Hematopoietic multipotent progenitor cell treated with erythropoietin and hydrocortisone succinate and interleukin-3 and kit ligand, for 15 days (in vitro differentiated cells): ENCODE results near the gene LIG1.
"Not testable (repeated sequence)": the region's sequence is repeated elsewhere in the genome, so short reads cannot be mapped to it uniquely, and the experiment has no call there.

Experiments used
- DNase-seq: peaks from one replicate; pipeline ENCODE4 v3.0.0-alpha.2; 2015; ENCODE audit warnings: low spot score

Gene LIG1

DNA sequence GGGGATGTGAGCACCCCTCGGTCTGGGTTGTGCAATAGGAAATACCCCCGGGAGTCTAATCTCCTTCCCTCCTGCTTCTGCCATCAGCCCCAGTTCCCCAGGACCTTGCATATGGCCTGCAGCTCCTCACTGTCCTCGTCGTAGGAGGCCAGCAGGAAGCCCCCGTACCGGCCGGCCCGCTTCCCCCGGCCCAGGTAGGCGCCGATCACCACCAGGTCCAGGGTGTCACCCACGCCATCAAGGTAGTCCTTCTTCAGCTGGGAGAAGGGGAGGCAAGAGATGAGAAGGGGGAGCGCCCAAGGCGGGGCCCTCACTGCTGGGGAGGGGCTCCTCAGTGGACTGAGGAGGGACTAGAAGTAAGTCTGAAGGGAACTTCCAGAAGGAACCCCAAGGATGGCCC is 49.1 kb downstream of the LIG1 start:
- DNase-seq: no peak

GRCh38 chr19:48120505-48120904 is 49.6 kb downstream of the LIG1 start:
- DNase-seq: no peak

- no peak for DNase-seq
Measured at GRCh38 chr19:48118131-48118517, 52.0 kb downstream of the LIG1 start.

DNA sequence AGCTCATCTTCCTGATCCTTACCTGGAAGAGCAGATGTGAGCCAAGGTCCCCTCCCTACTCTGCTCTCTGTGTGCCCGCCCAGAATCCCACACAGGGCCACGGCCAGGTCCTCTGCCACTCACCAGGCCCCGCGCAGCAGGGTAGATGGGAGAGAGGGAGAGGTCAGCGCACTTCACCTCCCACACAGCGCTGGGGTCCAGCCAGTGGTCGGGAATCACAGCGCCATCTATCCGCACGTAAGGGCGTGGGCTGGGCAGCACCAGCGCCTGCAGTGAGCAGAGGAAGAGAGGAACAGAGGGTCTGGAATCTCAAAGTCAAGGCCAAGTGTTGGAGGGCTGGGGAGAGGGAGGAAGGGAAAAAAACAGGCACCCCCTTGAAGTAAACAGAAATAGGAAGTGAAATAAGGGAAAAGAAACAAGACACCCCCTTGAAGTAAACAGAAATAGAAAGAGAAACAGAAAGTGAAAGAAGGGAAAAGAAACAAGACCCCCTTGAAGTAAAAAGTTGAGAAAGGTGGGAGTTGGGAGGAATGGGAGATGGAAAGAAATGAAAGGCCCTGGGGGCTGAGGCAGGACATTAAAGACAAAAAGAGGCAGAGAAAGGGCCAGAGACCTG is 52.5 kb downstream of the LIG1 start:
- DNase-seq: no peak

- DNase-seq: no peak
Measured at GRCh38 chr19:48113190-48113917, 56.8 kb downstream of the LIG1 start.

DNA sequence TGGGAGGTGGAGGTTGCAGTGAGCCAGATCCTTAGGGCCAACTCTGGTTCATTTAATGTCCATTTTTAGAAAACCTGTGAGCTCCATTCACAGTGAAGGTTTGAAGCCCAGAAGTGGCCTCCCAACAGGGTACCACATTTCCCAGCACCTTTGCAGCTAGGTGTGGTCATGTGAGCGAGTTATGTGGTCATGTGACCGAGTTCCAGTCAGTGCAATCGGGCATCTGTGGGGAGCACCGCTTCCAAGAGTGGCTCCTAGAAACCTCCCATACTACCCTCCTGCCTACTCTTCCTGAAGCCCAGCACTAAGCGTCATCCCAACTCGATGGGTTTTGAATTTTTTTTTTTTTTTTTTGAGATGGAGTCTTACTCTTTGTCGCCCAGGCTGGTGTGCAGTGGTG is 58.9 kb downstream of the LIG1 start:
- no peak for DNase-seq

DNA sequence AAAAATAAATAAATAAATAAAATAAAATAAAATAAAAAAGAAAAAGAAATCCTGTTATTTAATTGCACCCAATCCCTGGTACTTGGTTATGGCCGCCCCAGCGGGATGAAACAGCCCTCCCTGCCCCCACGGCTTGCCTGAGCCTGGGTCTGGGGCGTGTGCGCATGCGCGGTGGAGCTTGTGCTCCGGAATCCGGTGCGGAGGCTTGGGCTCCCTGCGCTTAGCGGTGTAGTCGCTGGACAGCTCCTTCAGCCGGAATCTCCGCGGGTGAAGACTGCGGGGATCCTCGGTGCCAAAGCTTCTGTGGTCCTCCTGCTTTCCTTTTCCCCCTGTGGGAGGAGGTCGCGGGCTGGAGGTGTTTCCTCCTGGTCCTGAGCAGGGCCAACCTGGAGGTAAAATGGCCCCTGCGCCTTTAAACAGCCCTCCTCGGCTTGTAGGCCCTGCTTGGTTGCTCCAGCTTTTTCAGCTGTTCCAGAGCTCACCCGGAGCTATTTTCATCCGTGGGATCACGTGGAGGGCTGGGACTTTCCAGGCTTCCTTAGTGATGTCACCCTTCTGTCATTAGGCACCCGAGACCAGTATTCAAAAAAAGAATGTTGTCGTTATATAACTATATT is 59.7 kb downstream of the LIG1 start, which contains the start of gene PLA2G4C:
TSS of gene PLA2G4C (minus strand) at position 468 of the 617 bp plus-strand sequence. CDS start 4,288 bp downstream, outside the sequence.
- DNase-seq: peak; percentile 80

DNA sequence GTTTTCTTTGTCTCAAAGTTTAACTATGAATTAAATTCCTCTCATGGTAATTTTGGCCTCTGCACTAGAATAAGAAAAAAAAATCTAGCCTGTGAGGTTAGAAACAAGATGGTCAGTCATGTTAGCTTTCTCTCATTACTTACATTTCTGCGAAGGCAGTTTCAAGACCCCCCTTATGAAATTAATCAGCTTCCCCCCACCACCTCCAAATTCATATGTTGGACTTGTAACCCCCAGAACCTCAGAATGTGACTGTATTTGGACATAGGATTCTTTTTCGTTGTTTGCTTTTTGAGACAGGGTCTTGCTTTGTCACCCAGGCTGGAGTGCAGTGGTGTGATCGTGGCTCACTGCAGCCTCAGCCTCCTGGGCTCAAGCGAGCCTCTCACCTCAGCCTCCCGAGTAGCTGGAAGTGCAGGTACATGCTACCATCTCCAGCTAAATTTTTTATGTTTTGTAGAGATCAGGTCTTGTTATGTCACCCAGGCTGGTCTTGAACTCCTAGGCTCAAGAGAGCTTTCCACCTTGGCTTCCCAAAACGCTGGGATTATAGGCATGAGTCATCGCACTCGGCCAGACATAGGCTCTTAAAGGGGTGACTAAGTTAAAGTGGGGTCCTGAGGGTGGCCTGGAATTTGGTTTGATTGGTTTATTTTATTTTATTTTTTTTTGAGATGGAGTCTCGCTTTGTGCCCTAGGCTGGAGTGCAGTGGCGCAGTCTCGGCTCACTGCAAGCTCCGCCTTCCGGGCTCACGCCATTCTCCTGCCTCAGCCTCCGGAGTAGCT is 61.0 kb downstream of the LIG1 start:
- no peak for DNase-seq

GRCh38 chr19:48103922-48104321 is 66.2 kb downstream of the LIG1 start:
- no peak for DNase-seq

DNA sequence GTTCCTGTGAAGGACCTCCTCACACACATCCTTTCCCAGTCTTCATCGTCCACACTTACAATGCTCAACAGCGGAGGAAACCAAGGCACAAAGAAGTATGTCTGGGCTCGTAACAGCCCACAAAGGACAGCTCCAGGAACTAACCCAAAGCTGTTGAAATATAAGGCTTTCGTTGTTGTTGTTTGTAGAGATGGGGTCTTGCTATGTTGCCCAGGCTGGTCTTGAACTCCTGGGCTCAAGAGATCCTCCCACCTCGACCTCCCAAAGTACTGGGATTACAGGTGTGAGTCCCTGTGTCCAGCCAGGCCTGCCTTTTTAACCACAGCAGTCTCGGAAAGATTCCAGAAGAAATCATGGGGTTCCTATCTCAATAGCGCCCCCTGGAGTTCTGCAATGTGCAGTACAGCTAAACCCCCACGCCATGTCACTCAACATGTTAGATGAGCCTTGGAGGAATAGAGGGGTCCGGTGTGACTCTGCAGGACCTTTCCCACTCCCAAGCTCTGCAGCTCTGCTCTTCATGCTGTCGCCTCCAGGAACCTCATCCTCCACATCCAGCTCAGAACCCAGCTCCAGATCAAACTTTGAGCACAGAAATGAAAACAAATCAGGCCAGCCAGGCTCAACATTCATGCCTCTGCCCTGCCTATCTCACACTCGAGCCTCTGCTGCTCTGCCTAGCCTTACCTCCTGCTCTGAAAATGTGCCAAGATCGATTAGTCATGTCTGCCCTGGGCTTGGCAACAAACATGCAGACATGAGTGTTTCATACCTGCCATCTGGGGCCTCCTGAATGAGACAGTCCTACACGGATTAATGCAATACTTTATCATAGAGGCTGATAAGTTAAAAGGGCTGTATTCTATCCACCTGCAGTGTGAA is 67.0 kb downstream of the LIG1 start:
- peak; percentile 55 for DNase-seq

GRCh38 chr19:48095612-48096175 is 74.5 kb downstream of the LIG1 start:
- DNase-seq: no peak

DNA sequence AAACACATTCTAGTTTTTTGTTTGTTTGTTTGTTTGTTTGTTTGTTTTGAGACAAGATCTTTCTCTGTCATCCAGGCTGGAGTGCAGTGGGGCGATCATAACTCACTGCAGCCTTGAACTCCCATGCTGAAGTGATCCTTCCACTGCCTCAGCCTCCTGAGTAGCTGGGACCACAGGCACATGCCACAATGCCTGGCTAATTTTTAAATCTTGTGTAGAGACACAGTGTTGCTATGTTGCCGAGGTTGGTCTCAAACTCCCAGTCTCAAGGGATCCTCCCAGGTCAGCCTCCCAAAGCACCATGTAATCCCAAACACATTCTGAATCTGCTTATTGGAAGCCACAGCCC is 75.3 kb downstream of the LIG1 start:
- DNase-seq: no peak

- no peak for DNase-seq
Measured at GRCh38 chr19:48094129-48094854, 75.9 kb downstream of the LIG1 start.

GRCh38 chr19:48091111-48091718 is 78.9 kb downstream of the LIG1 start:
- DNase-seq: not testable (repeated sequence)

DNA sequence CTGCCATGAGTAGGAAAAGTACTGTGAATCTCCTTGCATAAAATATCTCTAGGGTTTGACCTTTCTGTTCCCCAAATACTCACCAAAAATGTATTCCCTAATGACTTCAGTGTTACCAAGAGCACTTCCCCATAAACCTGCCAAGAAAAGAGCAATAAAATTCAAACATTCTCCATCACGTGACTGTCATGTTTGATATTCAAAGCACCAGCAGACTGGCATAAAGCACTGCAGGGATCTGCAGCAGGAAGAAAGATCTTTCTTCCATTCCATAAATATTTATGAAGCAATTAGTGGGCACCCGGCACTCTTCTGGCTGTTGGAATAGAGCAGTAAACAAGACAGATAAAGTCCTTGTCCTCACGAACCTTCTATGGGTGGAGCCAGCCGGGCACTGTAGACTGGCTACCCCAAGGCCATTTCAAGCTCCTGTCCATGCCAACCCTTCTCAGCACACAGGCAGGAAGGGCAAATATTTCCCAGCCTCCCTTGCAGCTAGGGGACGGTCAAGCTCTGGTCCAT is 79.8 kb downstream of the LIG1 start:
- no peak for DNase-seq

- DNase-seq: not testable (repeated sequence)
Measured at GRCh38 chr19:48088991-48089390, 81.2 kb downstream of the LIG1 start.

- no peak for DNase-seq
Measured at GRCh38 chr19:48085904-48086864, 84.0 kb downstream of the LIG1 start.

- no peak for DNase-seq
Measured at GRCh38 chr19:48085076-48085475, 85.1 kb downstream of the LIG1 start.

DNA sequence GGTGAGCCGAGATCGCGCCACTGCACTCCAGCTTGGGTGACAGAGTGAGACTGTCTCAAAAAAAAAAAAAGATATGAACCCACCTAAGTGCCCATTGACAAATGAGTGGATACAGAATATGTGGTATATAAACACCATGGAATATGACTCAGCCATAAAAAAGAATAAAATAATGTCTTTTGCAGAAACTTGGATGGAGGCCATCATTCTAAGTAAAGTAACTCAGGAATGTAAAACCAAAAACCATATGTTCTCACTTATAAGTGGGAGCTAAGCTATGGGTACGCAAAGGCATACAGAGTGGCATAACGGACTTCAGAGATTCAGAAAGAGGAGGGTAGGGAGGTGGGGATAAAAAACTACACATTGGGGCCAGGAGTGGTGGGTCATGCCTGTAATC is 89.0 kb downstream of the LIG1 start:
- no peak for DNase-seq
